GM12874 (cell line): ENCODE data around the gene NAV3.

ENCODE experiments used
- TF ChIP-seq, protein P1 (sequence below): IDR thresholded peaks from 2 replicates; pipeline ENCODE4 v1.5.1; 2011; ENCODE audit warnings: low read depth, mild to moderate bottlenecking, control low read depth, low read length, moderate library complexity; ENCODE audit not compliant: insufficient read depth

Gene NAV3

DNA sequence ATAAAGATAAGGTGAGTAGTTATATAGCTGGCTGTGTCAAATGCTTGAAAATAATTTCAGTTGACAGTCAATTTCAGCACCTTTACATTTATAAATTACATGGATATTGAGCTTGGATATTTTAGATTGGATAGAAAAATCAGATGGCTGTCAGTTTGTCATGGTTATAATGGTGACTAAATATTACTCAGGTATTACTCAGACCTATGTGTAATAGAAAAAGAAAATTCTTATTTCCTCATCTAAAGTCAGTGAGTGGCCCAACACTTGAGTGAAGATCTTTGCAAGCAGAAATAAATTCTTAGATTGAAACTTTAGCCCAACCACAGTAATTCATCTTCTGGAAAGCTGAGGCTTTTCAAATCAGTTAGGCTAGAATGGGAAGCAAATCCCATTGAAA lies 354.4 kb downstream of the NAV3 start:
- TF ChIP-seq, protein P1, sequence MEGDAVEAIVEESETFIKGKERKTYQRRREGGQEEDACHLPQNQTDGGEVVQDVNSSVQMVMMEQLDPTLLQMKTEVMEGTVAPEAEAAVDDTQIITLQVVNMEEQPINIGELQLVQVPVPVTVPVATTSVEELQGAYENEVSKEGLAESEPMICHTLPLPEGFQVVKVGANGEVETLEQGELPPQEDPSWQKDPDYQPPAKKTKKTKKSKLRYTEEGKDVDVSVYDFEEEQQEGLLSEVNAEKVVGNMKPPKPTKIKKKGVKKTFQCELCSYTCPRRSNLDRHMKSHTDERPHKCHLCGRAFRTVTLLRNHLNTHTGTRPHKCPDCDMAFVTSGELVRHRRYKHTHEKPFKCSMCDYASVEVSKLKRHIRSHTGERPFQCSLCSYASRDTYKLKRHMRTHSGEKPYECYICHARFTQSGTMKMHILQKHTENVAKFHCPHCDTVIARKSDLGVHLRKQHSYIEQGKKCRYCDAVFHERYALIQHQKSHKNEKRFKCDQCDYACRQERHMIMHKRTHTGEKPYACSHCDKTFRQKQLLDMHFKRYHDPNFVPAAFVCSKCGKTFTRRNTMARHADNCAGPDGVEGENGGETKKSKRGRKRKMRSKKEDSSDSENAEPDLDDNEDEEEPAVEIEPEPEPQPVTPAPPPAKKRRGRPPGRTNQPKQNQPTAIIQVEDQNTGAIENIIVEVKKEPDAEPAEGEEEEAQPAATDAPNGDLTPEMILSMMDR = no peak

DNA sequence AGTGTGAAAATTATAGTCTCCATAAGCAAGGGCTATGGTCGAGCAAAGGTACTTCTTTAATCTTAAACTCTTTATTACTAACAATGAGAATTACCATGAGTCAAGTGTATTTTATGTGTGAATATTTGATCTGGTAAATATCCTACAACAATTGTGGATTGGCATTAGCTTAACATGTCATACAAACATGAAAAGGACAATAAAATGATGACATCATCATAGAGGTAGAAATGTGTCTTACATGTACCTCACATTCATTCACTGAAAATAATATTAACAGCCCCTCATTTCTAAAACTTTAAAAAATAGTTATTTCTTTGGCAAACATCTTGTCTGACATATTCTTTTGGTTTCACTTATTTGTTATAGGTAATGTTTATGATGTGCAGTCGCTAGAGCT lies 355.0 kb downstream of the NAV3 start:
- TF ChIP-seq, protein P1 = no peak

DNA sequence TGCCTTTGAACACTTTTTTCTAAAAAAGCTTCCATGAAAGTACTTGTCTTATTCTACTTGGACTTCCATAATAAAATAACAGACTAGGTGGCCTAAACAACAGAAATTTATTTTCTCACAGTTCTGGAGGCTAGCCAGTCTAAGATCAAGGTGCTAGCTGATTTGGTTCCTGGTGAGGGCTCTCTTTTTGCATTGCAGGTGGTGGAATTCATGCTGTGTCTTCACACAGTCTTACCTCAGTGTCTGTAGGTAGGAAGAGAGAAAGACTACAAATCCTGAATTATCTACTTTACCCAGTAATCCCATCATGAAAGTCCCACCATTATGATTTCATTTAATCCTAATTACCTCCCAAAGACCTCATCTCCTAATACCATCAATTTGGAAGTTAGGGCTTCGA lies 356.0 kb downstream of the NAV3 start:
- TF ChIP-seq, protein P1 = no peak

DNA sequence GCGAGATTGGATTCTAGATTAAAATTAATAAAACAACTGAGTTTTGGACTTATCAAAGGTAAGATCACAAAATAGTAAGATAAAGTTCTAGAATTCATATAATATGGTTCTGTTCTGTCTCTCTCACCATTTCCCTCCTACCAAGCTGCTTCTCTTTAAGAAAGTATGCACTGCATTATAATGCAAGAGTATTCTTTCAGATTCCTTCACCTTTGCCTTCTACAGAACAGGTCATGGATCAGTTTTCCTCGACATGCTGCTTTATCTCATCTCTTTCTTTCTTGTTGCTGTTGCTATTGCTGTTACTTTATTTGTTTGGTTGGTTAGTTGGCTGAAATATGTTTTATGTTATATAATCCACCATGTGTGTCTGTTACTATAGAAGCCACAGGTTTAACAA lies 357.0 kb downstream of the NAV3 start:
- TF ChIP-seq, protein P1 = no peak

DNA sequence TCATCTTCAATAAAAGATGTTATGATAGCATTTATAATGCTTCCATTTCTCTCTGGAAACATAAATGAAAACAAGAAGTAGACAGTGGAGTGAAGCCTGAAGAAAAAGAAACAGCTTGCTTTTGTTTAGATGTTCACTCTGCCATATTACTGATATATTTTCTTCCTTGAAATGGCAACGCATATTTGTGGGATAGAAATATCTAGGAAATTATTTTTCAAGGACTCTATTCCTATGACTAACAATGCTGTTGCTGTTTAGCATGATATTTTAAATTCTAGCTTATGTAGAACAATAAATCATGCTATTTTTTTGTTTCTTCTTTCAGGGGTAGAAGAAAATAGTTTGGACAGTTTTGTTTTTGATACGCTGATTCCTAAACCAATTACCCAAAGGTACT lies 359.0 kb downstream of the NAV3 start:
- TF ChIP-seq, protein P1 = no peak

DNA sequence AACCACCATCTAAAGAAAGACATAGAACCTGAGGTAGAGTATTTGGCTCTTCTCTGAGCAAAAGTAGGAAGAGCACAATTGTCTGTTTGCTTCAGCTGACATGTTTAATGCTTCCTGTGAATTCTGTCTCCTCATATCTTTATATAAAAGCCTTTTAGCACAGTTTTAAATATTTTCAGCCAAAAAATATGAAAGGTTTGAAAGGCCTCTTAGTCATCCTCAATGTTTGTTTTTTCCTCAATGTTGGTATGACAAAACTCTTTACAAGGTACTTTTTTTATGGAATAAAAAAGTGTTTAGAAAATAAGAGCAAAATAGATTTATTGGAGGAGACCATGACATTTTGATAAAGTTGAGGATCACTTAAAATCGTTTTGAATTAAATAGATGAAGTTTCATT lies 360.9 kb downstream of the NAV3 start:
- TF ChIP-seq, protein P1 = no peak

DNA sequence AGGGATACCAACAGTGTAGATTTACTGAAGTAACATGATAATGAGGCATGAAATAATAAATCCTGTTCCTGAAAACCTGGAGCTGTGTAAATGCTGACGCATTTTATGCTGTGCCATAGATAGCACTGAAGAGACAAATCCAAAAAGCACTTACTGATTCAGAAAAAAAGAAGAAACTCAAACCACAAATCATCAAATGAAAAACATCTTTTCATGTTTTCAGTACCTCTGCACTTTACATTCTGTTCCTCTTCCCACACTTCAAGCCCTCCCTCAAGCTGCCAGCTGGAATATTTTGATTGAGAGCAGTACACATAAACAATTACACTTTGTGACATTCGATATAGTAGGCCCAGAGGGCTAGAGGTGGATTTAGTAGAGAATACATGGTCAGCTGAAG lies 362.3 kb downstream of the NAV3 start:
- TF ChIP-seq, protein P1 = no peak

DNA sequence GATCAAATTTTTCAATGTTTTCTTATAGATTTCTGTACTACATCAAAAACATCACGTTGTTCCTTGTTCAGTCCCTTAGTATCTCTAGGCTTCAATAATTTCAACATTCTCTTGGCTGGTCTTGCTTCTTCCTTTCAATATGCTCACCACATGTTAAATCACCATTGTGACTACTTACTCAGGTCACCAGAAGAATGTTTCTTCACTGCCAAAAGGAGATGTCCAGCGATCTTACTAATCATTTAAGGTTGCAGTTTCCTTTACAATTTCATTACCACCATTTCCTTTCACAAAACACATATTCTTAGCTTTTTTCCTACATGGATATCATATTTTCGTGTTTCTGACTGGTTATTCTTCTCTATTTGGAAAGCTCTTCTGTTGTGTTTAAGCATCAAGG lies 363.8 kb downstream of the NAV3 start:
- TF ChIP-seq, protein P1 = no peak
